Measurements from ENCODE around the gene TUBGCP2.

TUBGCP2 gene

DNA sequence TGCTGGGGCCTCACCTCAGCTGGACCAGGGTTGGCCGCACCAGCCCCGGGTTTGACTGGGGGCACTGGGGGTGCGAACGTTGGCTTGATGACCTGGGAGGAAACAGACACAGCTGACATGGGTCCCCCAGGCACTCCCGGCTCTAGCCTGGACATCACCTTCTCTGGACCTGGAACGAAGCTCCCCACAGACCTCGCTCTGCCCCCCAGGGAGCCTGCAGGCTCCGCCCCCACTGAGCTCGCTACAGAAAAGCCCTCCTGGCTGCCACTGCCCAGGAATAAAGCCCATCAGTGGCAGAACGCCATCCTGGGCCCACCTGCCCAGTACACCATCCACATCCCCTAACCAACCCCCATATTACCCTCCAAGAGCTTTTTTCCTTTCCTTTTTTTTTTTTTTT is 45.0 kb downstream of the TUBGCP2 start:
- DNase-seq (ENCODE audit: low read depth): no peak

DNA sequence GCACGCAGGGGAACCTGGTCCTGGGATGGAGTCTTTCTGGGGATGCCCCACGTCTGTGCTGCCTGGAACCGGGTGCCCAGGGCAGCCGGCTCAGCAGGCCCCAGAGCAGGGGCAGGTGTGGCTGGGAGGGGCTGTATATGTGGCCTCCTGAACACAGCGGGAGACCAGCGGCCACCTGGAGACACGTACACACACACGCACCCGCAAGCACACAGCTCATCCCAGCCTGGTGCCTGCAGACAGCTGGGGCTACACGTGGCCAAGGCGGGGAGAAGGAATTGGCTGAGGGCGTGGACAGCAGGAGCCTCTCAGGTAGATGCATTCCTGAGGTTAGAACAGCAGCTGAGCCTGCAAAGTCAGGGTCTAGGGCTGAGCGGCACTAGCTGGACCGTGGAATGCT is 46.0 kb downstream of the TUBGCP2 start:
- no peak for DNase-seq (ENCODE audit: low read depth)

DNA sequence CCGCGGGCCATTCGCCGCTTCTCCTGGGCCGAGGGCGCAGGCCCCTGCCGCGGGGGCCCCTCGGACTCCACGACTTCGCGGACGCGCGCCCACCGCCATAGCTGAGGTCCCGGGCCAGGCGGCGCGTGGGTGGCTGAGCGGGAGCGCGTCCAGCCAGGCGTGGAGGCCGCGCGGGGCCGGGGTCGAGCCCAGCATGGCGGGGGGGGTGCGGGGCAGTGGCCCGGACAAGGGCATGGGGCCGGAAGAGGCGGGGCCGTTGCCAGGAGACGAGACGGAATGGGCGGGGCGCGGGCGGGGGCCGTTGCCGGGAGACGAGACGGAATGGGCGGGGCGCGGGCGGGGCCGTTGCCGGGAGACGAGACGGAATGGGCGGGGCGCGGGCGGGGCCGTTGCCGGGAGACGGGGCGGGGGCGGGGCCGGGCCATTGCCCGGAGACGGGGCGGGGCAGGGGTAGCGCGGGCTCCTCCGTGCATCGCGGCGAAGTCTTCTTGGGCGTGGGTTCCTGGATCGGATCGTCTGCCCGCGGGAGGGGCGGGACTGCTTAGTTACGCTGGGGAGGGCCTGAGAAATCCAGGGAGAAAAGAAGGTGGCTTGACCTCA is 46.8 kb downstream of the TUBGCP2 start:
- peak; percentile 73 for DNase-seq (ENCODE audit: low read depth)

DNA sequence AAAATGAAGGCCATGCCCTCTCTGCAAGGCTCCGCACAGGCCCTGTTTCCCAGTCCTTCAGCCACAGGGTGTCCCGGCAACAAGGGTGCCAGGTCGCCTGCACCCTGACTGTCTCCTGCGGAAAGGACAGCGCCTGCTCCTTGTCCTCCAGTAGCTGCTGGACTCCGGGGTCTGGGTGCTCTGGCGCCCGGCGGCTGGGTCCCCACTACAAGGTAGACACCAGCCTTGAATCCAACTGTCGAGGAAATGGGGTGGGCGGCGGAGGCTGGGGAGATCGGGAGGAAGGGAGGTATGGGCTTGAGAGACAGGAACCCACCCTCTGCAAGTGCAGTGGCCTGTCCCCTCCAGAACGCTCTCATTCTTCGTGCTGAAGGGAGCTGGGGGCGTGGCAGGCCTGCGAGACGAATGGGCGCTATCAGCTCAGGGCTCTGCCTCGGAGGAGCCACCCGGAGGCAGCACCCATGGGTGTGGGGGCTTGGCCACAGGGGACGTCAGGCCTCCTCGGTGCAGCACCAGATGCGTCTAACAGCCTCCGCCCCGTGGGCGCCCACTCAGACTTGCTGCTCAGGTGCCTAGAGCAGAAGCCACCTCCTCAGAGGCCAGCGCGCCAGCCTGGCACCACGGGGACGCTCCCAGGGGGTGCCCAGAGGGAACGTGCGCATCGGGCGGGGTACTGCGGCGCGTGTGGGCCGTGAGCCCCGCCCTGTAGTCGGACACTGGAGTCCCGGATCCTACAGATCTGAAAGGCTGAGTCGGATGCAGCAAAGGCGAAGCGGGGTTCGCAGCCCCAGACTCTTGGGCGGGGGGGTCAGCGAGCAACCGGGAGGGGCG is 47.6 kb downstream of the TUBGCP2 start:
- peak; percentile 39 for DNase-seq (ENCODE audit: low read depth)

DNA sequence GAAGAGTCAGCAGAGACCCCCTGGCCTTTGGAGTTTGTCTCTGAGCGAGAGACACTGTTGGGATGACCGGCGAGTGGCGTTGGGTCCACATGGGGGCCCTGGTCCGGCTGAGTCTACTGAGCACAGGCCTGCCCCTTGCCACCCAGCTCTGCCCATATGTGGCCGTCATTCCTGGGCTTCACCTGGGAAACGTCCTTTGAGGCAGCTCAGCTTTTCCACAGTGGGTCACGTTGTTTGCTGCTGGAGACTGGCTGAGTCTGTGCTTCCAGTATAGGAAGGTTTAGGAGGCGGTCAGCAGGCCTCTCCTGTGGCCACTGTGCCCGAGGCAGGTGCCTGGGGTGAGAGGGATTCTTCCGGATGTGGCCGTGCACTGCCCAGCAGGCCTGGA is 49.1 kb downstream of the TUBGCP2 start:
- no peak for DNase-seq (ENCODE audit: low read depth)

DNA sequence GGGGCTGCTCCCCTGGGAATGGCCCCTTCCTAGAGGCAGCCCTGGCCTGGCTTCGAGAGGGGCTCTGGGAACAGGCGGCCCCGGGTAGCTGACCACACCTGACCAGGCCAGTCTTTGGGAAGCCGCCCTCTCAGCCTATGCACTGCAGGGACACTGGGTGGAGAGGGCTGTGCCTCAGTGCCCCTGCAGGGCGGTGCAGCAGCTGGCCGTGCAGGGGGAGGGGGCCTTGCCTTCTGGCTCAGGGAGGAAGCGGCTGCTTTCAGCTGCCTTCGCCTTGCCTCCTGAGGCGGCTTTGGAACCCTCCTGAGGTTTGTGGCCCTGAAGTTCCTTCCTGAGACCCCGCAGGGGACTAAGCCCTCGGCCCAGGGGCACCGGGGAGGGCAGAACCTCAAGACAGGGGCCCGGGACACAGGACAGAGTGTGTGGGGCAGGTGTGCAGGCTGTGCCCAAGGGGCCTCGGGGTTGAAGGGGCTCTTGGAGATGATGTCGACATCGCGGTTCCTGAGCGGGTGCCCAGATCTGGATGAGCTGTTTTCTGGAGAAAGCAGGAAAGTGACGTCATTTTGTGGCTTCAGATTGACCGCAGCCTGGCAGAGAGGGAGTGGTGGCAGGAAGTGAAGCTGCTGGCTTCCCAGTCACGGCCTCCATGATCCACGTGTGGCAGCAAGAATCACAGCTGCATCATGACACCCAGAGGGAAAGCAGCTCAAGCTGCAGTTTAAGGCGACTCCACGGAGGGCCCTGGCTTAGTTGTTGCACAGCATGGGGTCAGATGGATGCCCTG is 49.7 kb downstream of the TUBGCP2 start:
- peak; percentile 99 for DNase-seq (ENCODE audit: low read depth)

DNA sequence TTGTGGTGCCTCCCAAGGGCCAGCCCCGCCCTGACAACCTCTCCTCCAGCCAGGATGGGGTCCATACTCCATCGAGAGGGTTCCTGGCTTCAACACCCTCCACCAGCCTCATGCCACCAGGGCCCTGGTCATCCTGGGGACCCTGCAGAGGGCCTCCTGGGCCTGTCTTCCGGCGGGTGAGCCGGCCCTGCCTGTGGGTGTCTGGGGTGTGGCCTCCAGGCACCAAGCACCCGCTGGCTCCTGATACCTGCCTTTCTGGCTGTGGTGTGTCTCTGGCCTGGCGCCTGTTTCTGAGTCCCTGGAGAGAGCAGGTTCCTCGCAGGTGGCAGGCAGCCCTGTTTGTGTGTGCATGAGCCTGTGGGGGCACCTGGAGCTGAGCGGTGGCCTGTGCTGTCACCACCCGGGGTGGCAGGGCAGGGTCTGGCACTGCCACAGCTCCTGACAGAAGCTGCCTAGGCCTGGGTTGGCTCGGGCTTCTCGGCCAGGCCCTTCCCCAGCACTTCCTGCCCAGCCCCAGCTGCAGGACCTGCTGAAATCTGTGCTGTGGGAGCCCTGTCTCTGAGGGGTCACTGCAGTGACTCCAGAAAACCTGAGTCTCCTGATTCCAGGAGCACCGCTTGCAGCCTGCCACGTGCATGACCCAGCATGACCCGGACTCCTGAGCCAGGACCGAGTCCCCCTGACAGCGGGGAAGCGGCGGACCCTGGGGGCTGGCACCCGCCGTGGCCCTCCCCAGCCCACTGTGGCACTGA is 50.4 kb downstream of the TUBGCP2 start:
- DNase-seq (ENCODE audit: low read depth): peak; percentile 10

DNA sequence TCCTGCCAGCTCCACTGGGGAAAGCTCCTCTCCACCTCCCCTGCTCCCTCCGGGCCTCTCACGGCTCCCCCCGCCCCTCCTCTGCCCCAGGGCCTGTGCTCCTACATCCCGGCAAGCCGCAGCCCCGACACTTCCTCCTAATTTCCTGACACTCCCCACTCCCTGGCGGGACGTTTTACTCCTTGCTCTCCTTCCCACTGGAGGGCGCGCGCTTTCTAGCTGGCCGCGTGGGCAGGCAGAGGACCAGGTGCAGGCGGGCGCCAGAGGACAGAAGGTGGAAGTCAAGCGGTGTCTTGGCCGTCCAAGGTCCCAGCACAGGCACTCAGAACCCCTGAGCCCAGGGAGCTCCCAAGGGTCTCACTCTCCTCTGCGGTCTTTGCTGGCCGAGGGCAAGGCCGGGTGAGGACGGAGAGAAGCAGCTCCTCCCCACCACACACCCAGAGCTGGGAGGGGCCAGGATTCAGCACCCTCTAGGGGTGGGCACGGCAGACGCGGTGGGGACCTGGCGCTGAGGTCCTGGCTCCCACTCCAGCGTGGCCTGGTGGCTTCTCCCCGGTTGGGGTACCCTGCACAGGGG is 51.1 kb downstream of the TUBGCP2 start:
- DNase-seq (ENCODE audit: low read depth): peak; percentile 45

DNA sequence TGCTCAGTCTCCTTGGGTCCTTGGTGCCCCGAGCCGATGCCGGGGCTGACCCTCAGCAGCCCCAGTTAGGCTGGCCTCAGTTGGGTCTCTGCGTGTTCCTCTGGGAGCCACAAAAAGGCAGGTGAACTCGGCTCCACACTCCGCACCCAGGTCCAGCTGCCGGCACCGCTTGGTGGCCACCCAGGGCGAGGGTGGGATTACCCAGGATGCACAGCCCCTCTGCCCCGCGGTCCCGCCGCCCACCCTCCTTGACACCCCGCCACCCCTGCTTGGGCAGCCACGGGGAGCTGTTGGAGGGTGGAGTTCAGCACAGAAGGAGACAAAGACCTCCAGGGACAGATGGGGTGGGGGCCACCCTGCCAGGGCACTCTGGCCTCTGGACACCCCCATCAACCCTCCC is 53.3 kb downstream of the TUBGCP2 start:
- no peak for DNase-seq (ENCODE audit: low read depth)

DNA sequence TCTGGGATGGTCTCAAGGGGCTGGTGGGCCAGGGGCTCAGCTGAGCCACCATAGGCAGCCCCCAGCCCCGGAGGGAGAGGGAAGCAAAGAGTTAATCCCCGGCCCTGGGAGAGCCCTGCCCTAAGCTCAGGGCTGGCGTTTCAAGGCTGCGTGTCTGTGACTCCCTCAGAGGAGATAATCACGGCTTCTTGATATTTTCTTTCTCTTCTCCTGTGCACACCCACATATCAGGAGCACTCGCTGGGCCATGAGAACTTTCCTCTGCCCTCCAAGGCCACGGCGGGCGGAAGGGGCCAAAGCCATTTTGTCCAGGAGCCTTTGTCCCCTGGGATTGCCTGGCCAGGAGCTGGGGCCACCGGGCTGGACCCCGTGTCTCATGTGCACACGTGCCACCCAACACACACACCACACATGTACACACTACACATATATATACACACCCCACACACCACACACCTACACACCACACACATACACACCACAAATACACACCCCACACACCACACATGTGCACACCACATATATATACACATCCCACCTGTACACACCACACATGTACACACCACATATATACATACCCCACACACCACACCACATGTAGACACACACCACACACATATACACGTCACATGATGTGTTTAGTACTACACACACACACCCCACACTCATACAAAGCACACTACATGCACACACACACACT is 54.1 kb downstream of the TUBGCP2 start:
- no peak for DNase-seq (ENCODE audit: low read depth)

DNA sequence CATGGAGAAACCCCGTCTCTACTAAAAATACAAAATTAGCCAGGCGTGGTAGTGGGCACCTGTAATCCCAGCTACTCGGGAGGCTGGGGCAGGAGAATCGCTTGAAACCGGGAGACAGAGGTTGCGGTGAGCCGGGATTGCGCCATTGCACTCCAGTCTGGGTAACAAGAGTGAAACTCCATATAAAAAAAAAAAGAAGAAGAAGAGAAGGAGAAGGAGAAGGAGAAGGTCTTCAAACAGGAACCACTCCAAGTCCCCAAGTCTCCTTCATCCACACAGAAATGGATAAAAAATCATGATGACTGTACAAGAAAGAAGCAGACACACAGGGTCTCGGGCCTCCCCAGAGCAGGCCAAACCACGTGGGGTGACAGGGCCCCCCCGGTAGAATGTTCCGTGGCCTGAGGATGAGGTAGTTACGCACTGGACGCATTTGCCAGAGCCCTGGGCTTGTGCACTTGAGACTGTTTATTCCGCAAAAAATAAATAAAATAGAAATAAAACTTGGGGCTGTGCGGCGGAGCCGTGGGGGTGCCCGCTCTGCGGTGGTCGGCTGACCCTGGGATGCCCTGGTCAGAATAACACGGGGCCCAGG is 55.2 kb downstream of the TUBGCP2 start:
- no peak for DNase-seq (ENCODE audit: low read depth)

DNA sequence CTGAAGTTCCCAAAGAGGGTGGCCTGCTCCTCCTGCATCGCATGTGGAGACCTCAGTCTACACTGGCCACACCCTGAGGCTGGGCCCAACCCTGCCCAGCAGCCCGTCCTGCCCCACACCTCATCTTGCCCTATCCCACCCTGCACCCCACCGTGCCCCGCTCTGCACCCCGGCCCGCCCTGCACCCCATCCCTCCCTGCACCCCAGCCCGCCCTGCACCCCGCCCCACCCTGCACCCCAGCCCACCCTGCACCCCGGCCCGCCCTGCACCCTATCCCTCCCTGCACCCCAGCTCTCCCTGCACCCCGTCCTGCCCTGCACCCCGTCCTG is 56.5 kb downstream of the TUBGCP2 start:
- DNase-seq (ENCODE audit: low read depth): no peak

DNA sequence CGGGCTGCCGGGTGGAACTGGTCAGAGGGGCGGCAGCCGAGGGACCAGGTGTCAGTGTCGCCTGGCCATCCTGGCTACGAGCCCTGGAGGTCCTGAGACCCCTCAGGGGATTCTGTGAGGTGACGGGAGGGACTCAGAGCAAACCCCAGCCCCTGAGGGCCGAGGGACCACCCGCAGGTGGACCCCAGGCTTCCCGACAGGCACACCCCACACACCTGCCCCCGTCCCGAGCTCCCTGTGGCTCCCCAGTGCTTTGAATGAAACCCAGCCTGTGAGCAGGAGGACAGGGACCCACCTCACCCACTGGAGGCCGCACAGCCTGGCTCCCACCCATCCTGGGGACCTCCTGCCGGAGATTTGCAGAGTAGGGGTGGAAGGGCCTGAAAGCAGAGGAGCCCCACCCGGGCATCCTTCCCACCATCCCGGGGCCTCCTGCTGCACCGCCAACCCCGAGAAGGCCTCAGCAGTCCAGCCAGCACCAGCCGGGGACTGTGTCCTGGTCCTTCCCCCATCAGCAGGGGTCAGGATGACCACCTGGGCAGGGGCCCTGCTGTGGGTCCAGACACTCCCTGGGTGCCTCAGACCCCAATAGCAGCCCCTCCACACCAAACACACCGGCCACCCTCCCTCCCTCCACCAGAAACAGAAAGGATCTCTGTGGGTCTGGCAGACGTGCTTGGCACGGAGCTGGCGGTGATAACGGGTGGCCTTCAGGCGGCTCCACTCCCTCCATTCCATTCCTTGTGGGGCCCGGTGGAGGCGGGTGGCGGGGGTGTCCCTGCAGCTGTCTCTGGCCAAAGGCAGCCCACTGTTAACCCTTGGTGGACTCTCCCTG is 57.1 kb downstream of the TUBGCP2 start:
- no peak for DNase-seq (ENCODE audit: low read depth)

DNA sequence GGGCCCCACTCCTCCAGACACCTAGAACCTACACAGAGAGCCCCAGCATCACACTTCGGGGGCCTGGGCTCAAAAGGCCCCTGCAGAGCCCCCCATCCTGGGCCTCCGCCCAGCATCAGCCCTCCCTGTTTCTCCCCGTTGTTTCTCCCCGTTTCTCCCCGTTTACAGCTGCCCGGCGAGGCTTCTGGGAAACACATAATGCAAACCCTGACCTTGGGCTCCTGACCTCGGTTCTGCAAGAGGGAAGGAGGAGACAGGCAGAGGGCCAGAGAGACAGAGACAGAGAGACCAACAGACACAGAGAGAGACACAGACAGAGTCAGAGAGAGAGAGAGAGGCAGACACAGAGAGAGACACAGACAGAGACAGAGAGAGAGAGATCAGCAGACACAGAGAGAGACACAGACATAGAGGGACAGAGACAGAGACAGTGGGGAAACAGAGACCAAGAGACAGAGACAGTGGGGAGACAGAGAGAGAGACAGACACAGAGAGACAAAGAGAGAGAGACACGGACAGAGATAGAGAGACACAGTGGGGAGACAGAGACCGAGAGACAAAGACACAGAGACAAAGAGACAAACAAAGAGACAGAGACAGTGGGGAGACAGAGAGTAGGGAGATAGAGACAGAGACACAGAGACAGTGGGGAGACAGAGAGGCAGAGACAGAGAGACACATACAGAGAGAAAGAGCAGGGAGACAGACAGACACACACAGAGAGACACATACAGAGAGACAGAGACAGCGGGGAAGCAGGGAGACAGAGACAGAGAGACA is 58.5 kb downstream of the TUBGCP2 start:
- DNase-seq (ENCODE audit: low read depth): no peak

DNA sequence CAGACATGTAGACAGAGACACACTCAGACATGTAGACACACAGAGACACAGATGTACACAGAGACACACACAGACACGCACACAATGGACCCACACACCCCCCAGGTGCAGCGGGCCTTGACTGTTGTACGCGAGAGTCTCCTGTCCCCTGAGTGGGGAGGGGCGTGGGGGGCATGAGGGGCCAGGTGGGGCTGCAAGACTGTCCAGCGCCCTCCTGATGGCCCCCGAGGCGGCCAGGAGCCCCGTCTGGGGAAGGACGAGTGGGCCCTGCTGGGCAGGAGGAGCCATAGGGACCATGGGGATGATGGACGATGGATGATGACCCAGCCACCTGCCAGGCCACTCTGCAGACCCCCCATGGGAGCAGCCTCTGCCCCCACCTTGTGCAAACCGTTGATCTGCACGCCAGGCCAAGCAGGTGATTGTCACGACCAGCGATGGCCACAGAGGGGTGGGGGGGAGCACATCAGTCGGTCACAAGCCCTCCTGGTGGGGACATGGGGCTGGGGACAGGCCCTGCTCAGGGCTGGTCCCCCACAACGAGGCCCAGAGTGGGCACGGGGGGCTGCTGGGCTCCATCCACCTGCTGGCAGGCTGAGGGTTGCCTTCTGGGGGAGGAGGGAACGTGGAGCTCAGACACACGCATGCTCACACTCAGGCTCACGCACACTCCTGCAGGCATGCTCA is 59.4 kb downstream of the TUBGCP2 start:
- no peak for DNase-seq (ENCODE audit: low read depth)

DNA sequence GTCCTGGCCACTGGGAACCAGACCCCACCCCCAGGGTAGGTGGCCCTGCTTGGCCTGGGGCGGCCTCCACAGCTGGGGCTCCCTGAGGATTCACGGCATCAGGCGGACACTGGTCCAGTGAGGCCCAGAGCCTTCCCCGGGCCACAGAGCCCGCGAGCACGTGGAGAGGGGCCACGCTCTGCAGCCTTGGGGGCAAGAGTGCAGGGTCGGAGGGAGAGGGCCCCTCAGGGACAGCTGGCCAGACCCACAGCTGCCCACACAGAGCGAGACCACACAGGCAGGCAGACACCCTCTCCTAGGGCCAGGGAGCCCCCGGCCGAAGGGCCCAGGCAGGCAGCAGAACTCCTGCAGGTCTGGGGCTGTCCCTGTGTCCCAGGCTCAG is 60.3 kb downstream of the TUBGCP2 start:
- no peak for DNase-seq (ENCODE audit: low read depth)

DNA sequence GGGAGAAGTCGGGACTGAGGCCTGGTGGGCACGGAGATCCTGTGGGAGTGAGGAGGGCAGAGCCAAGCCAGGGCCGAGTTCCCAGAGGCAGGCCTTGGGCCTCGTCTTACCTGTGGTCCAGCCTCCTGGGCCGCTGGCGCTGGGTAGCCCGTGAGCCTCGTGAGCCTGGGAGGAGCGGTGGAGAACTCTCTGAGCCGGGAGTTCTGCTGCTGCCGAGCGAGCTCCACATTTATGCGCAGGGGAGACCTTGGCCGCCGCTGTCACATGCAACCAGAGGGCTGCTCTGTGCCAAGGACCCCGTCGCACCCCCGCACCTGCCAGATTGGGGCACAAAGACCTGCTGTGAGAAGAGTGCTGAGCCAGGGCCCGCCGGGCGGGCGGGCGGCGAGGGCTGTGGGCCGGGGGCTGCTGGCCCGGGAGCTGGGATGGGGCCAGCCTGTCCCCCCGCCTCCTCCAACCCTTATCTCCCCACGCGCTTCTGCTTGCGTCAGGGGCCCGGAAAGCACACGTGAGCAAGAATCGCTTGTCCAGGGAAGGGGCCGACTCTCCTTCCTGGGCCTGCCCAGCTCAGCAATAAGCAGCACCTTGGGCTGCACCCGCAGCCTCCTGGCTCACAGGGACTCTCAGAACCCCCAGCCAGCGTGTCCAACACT is 60.9 kb downstream of the TUBGCP2 start:
- no peak for DNase-seq (ENCODE audit: low read depth)

DNA sequence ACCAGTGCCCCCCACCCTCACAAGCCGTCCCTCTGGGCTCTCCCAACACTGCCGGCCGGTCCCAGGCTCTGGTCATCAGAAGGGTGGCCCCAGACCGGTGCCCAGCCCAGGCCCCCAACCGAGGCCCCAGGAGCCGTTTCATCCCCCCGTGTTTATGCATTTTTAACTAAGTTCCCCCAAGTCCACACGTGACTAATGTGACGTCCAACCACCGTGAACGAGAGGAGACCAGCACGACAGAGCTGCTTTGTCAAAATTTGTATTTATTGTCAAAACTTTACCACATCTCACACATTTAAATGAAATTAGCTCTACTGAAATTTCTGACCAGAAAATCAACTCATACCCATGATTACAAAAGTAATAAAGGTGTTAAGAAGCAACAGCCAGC is 62.4 kb downstream of the TUBGCP2 start:
- no peak for DNase-seq (ENCODE audit: low read depth)

All from EH (cell line).